A549 treated with CORT108297 at 1 μM for 4 hours (cell line): ENCODE results near the gene C5AR1. TPM values are rescaled to one million over a fixed set of nuclear protein-coding genes. Genes with fewer than 3 reads are reported as not detected.

ENCODE experiments used
- total RNA-seq: library from RNA; stranded (reverse); fragments of 200-300 nt; extraction: Qiagen RNA extraction; gene quantifications from 5 replicates; pipeline ENCODE4 v1.2.3, GENCODE V29; 2022

The C5AR1 gene
- 1.4 to 2.3 TPM (median 1.9 TPM) in 5 replicates for total RNA-seq

DNA sequence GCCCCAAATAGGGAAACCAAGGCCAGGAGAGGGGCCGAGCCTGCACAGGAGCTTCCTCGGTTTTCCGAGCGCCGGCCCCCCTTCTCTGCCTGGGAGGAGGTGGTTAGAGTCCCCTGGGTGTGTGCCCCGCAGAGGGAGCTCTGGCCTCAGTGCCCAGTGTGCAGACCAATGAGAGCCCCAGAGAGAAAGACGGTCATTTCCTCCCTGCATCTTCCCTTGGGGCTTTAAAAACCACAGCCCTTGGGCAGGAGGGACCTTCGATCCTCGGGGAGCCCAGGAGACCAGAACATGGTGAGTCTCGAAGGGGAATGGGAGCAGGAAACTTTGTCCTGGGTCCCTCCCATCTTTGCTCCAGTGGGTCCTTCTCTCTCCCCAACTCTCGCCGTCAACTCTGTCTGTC is at the start of gene C5AR1:
C5AR1 (plus strand) TSS at position 254 of the 400 bp plus-strand sequence; CDS start at position 289, 35 bp downstream.

DNA sequence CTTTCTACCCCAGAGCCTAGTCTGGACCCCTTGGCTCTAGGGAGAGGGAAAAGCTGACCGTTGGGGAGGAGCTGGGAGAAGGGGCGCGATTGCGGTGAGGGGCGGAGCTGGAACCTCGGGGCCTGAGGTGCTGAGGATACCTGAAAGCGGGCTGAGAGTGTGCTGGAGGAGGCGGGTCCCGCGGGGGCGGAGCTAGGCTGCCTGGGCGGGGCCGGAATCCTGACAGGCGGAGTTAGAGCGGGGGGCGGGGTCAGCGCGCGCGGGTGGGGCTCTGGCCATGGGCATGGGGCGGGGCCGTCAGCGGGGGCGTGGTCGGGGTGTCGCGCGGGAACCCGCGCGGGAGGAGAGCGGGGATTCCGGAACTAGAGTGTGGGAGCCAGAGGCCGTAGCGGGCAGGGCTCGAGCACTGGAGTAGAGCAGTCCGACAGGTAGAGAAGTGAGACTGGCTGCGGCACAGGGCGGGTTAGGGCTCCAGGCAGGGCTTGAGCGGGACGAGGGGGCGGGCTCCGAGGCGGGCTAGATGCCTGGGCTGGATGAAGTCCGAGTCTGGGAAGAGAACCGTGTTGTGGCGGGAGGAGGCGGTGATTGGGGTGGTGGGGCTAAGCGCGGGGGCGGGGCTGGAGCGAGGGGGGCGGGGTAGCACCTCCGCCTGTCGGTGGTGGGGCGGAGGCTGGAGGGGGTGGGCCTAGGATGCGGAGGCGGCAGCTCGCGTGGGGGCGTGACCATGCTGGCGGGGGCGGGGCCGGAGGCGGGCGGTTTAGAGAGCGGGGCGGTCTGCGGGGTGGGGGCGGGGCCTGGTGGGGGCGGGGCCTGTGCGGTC is 35.4 kb upstream of the C5AR1 start, which contains the start of gene INAFM1:
INAFM1 (plus strand) TSS at position 815 of the 820 bp plus-strand sequence. CDS start 35 bp downstream, outside the sequence.

DNA sequence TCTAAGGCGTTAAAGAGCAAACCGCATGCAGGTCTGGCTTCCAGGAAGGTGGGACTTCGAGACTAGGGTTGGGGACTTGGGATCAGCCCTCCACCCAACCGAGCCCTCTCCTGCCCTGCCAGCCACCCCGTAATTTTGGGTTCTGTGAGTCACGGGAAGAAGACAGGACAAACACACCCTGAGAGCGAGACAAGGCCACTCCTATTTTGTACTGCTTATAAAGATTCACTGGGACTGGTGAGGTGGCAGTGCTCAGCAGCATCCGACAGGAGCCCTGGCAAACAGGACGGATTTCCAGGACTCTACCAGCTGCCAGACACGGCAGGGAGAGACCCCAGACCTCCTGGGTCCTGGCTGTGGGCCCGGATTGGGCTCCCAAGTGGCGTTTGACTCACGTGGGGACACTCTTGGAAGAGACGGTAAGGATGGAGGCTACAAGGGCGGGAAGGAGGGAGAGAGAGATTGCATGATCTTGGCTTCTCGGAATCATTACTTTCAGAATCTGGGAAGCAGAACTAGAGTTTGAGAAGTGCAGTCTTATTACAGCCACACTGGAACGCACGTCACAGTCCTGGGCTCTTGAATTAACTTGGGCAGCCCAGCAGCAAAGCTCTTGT is 22.4 kb downstream of the C5AR1 start, which contains the start of gene C5AR2:
C5AR2 (plus strand) TSS at position 245 of the 617 bp plus-strand sequence. CDS start 8,625 bp downstream, outside the sequence.

DNA sequence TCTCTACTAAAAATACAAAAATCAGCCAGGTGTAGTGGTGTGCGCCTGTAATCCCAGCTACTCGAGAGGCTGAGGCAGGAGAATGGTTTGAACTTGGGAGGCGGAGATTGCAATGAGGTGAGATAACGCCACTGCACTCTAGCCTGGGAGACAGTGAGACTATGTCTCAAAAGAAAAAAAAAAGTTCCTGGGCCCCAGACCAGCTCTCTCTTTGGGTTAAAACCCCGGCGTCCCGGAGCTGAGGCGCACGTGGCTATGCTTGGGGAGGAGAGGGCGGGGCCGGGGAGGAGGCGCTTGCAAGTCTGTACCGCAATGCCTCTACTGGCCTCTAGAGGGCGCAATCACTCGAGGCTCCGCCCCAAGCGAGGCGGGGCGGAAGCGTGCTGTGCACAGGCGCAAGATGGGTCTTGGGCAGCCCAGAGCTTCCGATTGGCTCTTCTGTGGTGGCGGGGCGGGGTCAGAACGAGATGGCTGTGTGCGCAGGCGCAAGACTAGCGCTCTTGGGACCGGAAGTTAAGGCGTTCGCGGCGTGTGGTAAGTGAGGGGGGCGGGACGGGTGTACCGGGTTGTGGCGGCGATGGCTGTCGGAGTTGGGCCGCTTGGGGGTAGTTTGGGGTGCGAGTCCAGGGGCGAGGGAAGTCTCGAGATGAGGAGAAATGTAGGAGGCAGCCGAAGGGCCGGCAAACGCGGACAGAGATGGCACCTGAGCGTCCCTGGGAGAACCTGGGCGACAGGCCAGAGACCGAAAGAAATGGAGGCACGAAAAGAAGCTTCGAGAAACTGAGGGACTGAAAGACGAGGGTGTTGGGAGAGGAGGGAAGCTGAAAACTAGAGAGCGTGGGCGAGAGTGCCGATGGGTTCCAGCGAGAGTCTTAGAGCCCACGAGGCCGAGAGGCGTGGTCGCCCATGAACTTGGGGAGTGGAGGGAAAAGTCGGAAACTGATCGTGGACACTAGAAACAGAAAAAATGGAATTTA is 39.4 kb downstream of the C5AR1 start, which contains the start of gene DHX34:
DHX34 (plus strand) TSS at position 497 of the 977 bp plus-strand sequence. CDS start 3,716 bp downstream, outside the sequence.

Other genes with a start within 250 kb of the C5AR1 start
- gene ZC3H4, start 196.1 kb upstream of the C5AR1 start, total RNA-seq, result 18.6 to 20.9 TPM (median 18.8 TPM) in 5 replicates
- 204 to 243 TPM (median 210 TPM) in 5 replicates for gene SAE1, start 179.0 kb upstream of the C5AR1 start, total RNA-seq
- gene BBC3, start 78.7 kb upstream of the C5AR1 start, total RNA-seq, result 18.2 to 36.1 TPM (median 35.2 TPM) in 5 replicates
- gene CCDC9, start 53.3 kb upstream of the C5AR1 start, total RNA-seq, result 22.0 to 27.6 TPM (median 25.5 TPM) in 5 replicates
- gene INAFM1, start 35.0 kb upstream of the C5AR1 start, total RNA-seq, result 4.1 to 11.3 TPM (median 10.3 TPM) in 5 replicates
- gene C5AR2, start 22.3 kb downstream of the C5AR1 start, total RNA-seq, result 2.3 to 6.0 TPM (median 4.4 TPM) in 5 replicates
- 28.0 to 38.6 TPM (median 36.9 TPM) in 5 replicates for gene DHX34, start 39.5 kb downstream of the C5AR1 start, total RNA-seq
- 32.8 to 41.2 TPM (median 39.1 TPM) in 5 replicates for gene MEIS3, start 109.7 kb downstream of the C5AR1 start, total RNA-seq
- 0.25 to 0.36 TPM (median 0.32 TPM) in 5 replicates for gene SLC8A2, start 162.0 kb downstream of the C5AR1 start, total RNA-seq
- gene KPTN, start 174.4 kb downstream of the C5AR1 start, total RNA-seq, result 15.9 to 23.0 TPM (median 21.2 TPM) in 5 replicates
- gene NAPA, start 205.2 kb downstream of the C5AR1 start, total RNA-seq, result 83.4 to 113 TPM (median 98.9 TPM) in 5 replicates